Epithelial cell of esophagus (primary cell): ENCODE results near the gene RNPS1.
"Not testable (repeated sequence)": the region's sequence is repeated elsewhere in the genome, so short reads cannot be mapped to it uniquely, and the experiment has no call there.

ENCODE experiments used
- DNase-seq: peaks from one replicate; pipeline ENCODE4 v3.0.0; 2010; ENCODE audit warnings: low read depth
- H3K4me3 ChIP-seq: 2 replicates; pipeline ENCODE4 v1.5.1; 2011; ENCODE audit warnings: mild to moderate bottlenecking, low read length, control low read depth
- CTCF ChIP-seq: IDR thresholded peaks from 2 replicates; pipeline ENCODE4 v1.5.1; 2011; ENCODE audit warnings: low read depth, mild to moderate bottlenecking, low read length, control low read depth, inconsistent platforms; ENCODE audit not compliant: insufficient read depth; ENCODE audit errors: missing control alignments

The RNPS1 gene

DNA sequence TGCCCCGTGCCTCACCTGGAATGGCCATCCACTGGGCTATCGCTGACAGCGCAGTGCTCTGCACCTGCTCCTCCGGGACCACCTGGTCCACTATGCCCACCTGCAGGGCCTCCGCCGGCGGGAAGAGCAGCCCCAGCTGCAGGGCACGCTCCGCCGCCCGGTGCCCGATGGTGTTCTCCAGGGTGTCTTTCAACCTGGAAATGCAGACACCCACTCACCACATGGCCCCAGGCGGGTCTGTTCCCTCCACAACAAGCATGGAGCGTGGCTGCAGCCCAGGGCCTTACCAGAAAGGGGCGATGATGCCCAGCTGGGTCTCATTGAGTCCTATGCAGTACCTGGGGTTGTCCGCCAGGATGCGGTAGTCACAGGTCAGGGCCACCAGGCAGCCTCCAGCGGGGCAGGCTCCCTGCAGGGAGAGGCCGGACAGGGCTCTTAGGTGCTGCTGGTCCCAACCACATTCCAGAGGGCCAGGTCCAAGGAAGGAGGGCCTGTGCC is 24.8 kb downstream of the RNPS1 start:
- TF ChIP-seq CTCF, result peak; percentile 2
- no peak for DNase-seq
- no peak overlapping the region for H3K4me3 ChIP-seq

- H3K4me3 ChIP-seq, result no peak overlapping the region
- no peak for TF ChIP-seq CTCF
- DNase-seq, result no peak
Measured at GRCh38 chr16:2242598-2242997, 25.3 kb downstream of the RNPS1 start.

DNA sequence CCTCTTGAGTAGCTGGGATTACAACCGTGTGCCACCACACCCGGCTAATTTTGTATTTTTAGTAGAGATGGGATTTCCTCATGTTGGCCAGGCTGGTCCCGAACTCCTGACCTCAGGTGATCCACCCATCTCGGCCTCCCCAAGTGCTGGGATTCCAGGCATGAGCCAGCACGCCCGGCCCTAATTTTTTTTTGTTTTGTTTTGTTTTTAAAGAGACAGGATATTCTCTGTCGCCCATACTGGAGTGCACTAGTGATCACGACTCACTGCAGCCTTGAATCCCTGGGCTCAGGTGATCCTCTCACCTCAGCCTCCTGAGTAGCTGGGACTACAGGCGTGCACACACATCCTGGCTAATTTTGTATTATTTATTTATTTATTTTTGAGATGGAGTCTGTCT is 27.6 kb downstream of the RNPS1 start:
- DNase-seq, H3K4me3 ChIP-seq: not testable (repeated sequence)

- TF ChIP-seq CTCF, result no peak
- no peak overlapping the region for H3K4me3 ChIP-seq
- no peak for DNase-seq
Measured at GRCh38 chr16:2238838-2239675, 28.9 kb downstream of the RNPS1 start.

DNA sequence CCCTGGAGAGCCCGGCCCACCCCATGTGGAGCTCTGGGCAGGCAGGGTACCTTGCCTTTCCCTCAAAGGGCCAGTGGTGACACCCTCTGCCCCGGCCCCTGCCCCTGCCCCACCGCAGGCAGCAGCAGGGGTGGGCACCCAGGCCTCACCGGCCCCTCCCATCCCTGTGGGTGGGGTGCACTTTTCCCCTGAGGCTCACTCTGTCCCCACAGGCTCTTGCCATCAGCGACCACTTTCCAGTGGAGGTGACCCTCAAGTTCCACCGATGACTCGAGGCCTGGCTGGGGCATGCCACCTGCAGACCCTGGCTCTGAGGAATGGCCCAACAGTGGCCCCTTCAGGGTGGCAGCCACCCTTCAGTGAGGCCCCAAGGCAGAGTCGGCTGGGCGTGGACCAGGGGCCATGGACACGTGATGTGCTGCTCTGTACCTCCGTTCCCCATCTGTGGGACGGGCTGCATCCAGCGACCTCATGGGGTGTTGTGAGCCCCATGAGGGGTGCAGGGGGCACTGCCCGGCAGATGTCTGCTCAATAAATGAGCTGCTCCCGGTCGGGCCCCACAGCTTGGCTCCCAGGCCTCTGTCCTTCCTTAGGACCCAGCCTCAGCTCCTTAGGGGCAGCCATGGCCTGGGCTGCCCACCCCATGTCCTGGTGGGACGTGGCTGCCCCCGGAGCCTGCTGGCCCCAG is 29.6 kb downstream of the RNPS1 start:
- H3K4me3 ChIP-seq, result no peak overlapping the region
- TF ChIP-seq CTCF, result no peak
- no peak for DNase-seq

DNA sequence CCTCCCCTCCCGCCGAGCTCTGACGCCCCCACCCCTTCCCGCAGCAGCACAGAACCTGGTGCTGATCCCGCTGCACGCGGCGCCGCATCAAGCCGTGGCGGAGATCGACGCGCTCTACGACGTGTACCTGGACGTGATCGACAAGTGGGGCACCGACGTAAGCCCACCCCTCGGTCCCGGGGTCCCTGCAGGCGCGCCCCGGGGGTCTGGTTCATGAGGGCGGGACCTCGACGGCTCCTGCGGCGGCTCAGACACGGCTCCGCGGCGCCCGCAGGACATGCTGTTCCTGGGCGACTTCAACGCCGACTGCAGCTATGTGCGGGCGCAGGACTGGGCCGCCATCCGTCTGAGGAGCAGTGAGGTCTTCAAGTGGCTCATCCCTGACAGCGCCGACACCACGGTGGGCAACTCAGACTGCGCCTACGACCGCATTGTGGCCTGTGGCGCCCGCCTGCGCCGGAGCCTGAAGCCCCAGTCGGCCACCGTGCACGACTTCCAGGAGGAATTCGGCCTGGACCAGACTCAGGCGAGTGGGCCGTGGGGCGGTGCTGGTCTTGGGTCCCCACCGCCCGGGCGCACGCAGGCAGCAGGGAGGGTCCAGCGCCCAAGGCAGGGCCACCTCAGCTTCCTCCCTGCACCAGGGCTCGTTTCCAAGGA is 30.3 kb downstream of the RNPS1 start:
- TF ChIP-seq CTCF, result no peak
- no peak for DNase-seq
- no peak overlapping the region for H3K4me3 ChIP-seq

- no peak overlapping the region for H3K4me3 ChIP-seq
- DNase-seq, result no peak
- no peak for TF ChIP-seq CTCF
Measured at GRCh38 chr16:2237102-2237482, 30.8 kb downstream of the RNPS1 start.
